DOHH2 (cell line): ENCODE data around the gene GPC5.

Experiments
- EZH2phosphoT487 ChIP-seq: fragments of 200-600 bp; sonication (generic); IDR thresholded peaks from 2 replicates; pipeline ENCODE4 v1.6.1; 2017; ENCODE audit warnings: borderline replicate concordance, mild to moderate bottlenecking, antibody characterized with exemption, low read length, moderate library complexity, mixed read lengths
- TF ChIP-seq, protein P1 (sequence below): fragments of 200-600 bp; sonication (generic); IDR thresholded peaks from one replicate; pipeline ENCODE4 v1.5.1; 2014; ENCODE audit warnings: antibody characterized with exemption, mild to moderate bottlenecking, low read depth, low read length; ENCODE audit not compliant: poor library complexity, severe bottlenecking

GRCh38 chr13:91648012-91648411, 249.6 kb downstream of the GPC5 start:
- TF ChIP-seq, protein P1, sequence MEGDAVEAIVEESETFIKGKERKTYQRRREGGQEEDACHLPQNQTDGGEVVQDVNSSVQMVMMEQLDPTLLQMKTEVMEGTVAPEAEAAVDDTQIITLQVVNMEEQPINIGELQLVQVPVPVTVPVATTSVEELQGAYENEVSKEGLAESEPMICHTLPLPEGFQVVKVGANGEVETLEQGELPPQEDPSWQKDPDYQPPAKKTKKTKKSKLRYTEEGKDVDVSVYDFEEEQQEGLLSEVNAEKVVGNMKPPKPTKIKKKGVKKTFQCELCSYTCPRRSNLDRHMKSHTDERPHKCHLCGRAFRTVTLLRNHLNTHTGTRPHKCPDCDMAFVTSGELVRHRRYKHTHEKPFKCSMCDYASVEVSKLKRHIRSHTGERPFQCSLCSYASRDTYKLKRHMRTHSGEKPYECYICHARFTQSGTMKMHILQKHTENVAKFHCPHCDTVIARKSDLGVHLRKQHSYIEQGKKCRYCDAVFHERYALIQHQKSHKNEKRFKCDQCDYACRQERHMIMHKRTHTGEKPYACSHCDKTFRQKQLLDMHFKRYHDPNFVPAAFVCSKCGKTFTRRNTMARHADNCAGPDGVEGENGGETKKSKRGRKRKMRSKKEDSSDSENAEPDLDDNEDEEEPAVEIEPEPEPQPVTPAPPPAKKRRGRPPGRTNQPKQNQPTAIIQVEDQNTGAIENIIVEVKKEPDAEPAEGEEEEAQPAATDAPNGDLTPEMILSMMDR: no peak
- TF ChIP-seq EZH2phosphoT487: no peak
